Adrenal gland (tissue), 12 donors: ENCODE measurements around the gene ARHGAP22. TPM values are rescaled to one million over a fixed set of nuclear protein-coding genes. Genes with fewer than 3 reads are reported as not detected.
"Not testable (repeated sequence)": the region's sequence is repeated elsewhere in the genome, so short reads cannot be mapped to it uniquely, and the experiment has no call there.

ENCODE experiments used
- DNase-seq, 7 donors: peaks; one replicate each; pipeline ENCODE4 v3.0.0-alpha.2; 2019 to 2020
- H3K27ac ChIP-seq, 5 donors: fragments of 200-600 bp; sonication (generic) in 4 of 5; 1 replicate in 3 of 5; 2 replicates in 2 of 5; pipeline versions ENCODE4 v1.5.1 to v1.8.0; 2016 to 2020; ENCODE audit warnings: mild to moderate bottlenecking in 1 of 5
- H3K27me3 ChIP-seq: fragments of 200-600 bp; 2 replicates; pipeline ENCODE4 v1.8.0; 2021
- H3K36me3 ChIP-seq, 2 donors: fragments of 200-600 bp; replicated peaks in 1 of 2; 1 replicate in 1 of 2; 2 replicates in 1 of 2; pipeline versions ENCODE4 v1.5.1 to v1.8.0; 2018 to 2022
- H3K4me1 ChIP-seq, 2 donors: fragments of 200-600 bp; replicated peaks in 1 of 2; 1 replicate in 1 of 2; 2 replicates in 1 of 2; pipeline versions ENCODE4 v1.5.1 to v1.8.0; 2018 to 2021
- H3K4me3 ChIP-seq, 4 donors: fragments of 200-600 bp; sonication (generic) in 3 of 4; one replicate each; pipeline ENCODE4 v1.5.1; 2016 to 2018
- H3K9me3 ChIP-seq, 3 donors: fragments of 200-600 bp; sonication (generic) in 1 of 3; replicated peaks in 1 of 3; 1 replicate in 2 of 3; 2 replicates in 1 of 3; pipeline versions ENCODE4 v1.5.1 to v1.8.0; 2016 to 2021
- CTCF ChIP-seq, 6 experiments: fragments of 450-650 bp in 4 of 6; fragments of 200-600 bp in 2 of 6; sonication (generic) in 1 of 6; IDR thresholded peaks; 1 replicate in 5 of 6; 2 replicates in 1 of 6; pipeline versions ENCODE4 v1.5.1 to v1.8.0; 2016 to 2021; ENCODE audit warnings: antibody characterized with exemption in 6 of 6, mild to moderate bottlenecking in 2 of 6, moderate library complexity in 1 of 6
- POLR2A ChIP-seq, 2 donors: fragments of 450-650 bp; IDR thresholded peaks; one replicate each; pipeline ENCODE4 v1.6.1; 2017; ENCODE audit warnings: antibody characterized with exemption in 2 of 2, mild to moderate bottlenecking in 2 of 2, moderate library complexity in 1 of 2
- WGBS, 4 donors: extraction: QIAGEN DNeasy Blood & Tissue Kit in 2 of 4; methylation state at CpG; one replicate each; pipeline versions ENCODE4 v1.1.5 to v1.1.7; 2013 to 2017; 5-methylcytosine and 5-hydroxymethylcytosine counted together
- intact Hi-C, 2 donors: fragments of 100-400 bp; cut with DNase I; formaldehyde crosslinking; loops; one replicate each; pipeline versions ENCODE4 v1.14.1 to v1.15.0; 2022 to 2023
- polyA plus RNA-seq, 3 donors: library from polyadenylated mRNA; stranded (reverse); fragments of 200-250 nt in 2 of 3; fragments of 350-450 nt in 1 of 3; fragmentation: Illumina TruSeq in 1 of 3; extraction: RNeasy Lipid Tissue Mini Kit (QIAGEN cat#74804) in 1 of 3; gene quantifications; one replicate each; pipeline ENCODE4 v1.2.3, GENCODE V29; 2013 to 2014
- total RNA-seq, 9 donors: library from RNA; depleted of rRNA in 4 of 9; stranded (reverse); fragments of >200 nt in 4 of 9; fragments of 120-200 nt in 1 of 9; fragmentation: NEBNext Ultra II Directional in 1 of 9; extraction: Animal tissue kit (Norgen Biotek cat#: 25700) in 1 of 9; gene quantifications; one replicate each; pipeline versions ENCODE4 v1.1.0 to v1.2.4, GENCODE V29; 2013 to 2023
- donor health status: healthy with polysubstance abuse.
- donor health status: Bipolar disorder and iron deficiency.
- donor health status: DM: yes; HTN: yes; CAD: no.
- donor health status: DM: no; HTN: no; CAD: no.
- donor health status: DM: no; HTN: no; CAD: no.
- donor health status: DM: yes; HTN: yes; CAD: no.

ARHGAP22 gene
- total and polyA plus RNA-seq, 12 donors: 0.91 to 11.6 (median 4.6) TPM

GRCh38 chr10:48651839-48652238 lies 47.0 kb upstream of the ARHGAP22 start:
- TF ChIP-seq CTCF (IDR thresholded peaks at IDR 0.05) (no peak), POLR2A (IDR thresholded peaks at IDR 0.05) (no peak)
- H3K36me3 ChIP-seq: no peaks in the 10 kb centered on the region
- intact Hi-C loops: loop anchor here (5.0 to 10.0 kb wide), 2 partner anchors 100 to 513 kb away; no protein-coding TSS in a partner anchor
- no peaks in the 10 kb centered on the region for H3K27me3 ChIP-seq
- H3K9me3 ChIP-seq: no peaks in the 10 kb centered on the region
- WGBS, 4 donors: 48 to 90% (median 62%) methylated on average over 2 to 4 of the region's 4 CpGs
- peaks cover 0 to 15% of the 10 kb centered on the region in 2 donors for H3K4me1 ChIP-seq
- H3K27ac ChIP-seq: no peak overlapping the region
- no peak for DNase-seq
- H3K4me3 ChIP-seq: no peak overlapping the region

GRCh38 chr10:48651293-48651692 lies 46.4 kb upstream of the ARHGAP22 start:
- no peaks in the 10 kb centered on the region for H3K27me3 ChIP-seq
- H3K4me3 ChIP-seq: no peak overlapping the region
- no peaks in the 10 kb centered on the region for H3K36me3 ChIP-seq
- peaks cover 0 to 10% of the 10 kb centered on the region in 2 donors for H3K4me1 ChIP-seq
- TF ChIP-seq CTCF (IDR thresholded peaks at IDR 0.05) (no peak), POLR2A (IDR thresholded peaks at IDR 0.05) (no peak)
- intact Hi-C loops: loop anchor here (5.0 to 10.0 kb wide), 2 partner anchors 99 to 514 kb away; no protein-coding TSS in a partner anchor
- H3K27ac ChIP-seq: no peak overlapping the region
- no peaks in the 10 kb centered on the region for H3K9me3 ChIP-seq
- DNase-seq: peak in 1 of 7 donors; percentile 34
- WGBS, 4 donors: 62 to 90% (median 71%) methylated on average over 2 of the region's 2 CpGs

- Histone ChIP-seq H3K4me1 (no peaks in the 10 kb centered on the region), H3K4me3 (no peak overlapping the region), H3K9me3 (no peaks in the 10 kb centered on the region), H3K36me3 (no peaks in the 10 kb centered on the region), H3K27ac (no peak overlapping the region), H3K27me3 (no peaks in the 10 kb centered on the region)
- intact Hi-C loops: no loop called here
- peak in 1 of 7 donors; percentile 43 for DNase-seq
- TF ChIP-seq POLR2A (IDR thresholded peaks at IDR 0.05) (no peak), CTCF (IDR thresholded peaks at IDR 0.05) (no peak)
- 51 to 80% (median 77%) methylated on average over 4 to 7 of the region's 7 CpGs for WGBS, 4 donors
These were observed 44.6 kb upstream of the ARHGAP22 start for GRCh38 chr10:48649349-48649944.

GRCh38 chr10:48648172-48648942 lies 43.5 kb upstream of the ARHGAP22 start:
- no peaks in the 10 kb centered on the region for H3K27me3 ChIP-seq
- H3K27ac ChIP-seq: no peak overlapping the region
- intact Hi-C loops: no loop called here
- WGBS, 4 donors: 78 to 85% (median 80%) methylated on average over 11 to 12 of the region's 12 CpGs
- H3K4me3 ChIP-seq: no peak overlapping the region
- TF ChIP-seq CTCF (IDR thresholded peaks at IDR 0.05) (no peak), POLR2A (IDR thresholded peaks at IDR 0.05) (no peak)
- H3K36me3 ChIP-seq: no peaks in the 10 kb centered on the region
- no peaks in the 10 kb centered on the region for H3K9me3 ChIP-seq
- no peaks in the 10 kb centered on the region for H3K4me1 ChIP-seq
- DNase-seq: peak in 1 of 7 donors; percentile 15

- intact Hi-C loops: not testable (repeated sequence)
These were observed 42.2 kb upstream of the ARHGAP22 start for GRCh38 chr10:48647073-48647472.

More at GRCh38 chr10:48647073-48647472, 42.2 kb upstream of the ARHGAP22 start:
- H3K27me3 ChIP-seq, H3K36me3 ChIP-seq, H3K4me3 ChIP-seq, H3K4me1 ChIP-seq, H3K27ac ChIP-seq, H3K9me3 ChIP-seq: not testable (repeated sequence)
- WGBS, 4 donors: 92 to 97% (median 95%) methylated on average over 7 of the region's 7 CpGs
- DNase-seq: peak in 1 of 7 donors; percentile 14
